ENCODE results near the gene TNFRSF1A. TPM values are rescaled to one million over a fixed set of nuclear protein-coding genes. Genes with fewer than 3 reads are reported as not detected.
A peak's percentile ranks its signal among the peaks of the same experiment; 100 is the strongest.

TNFRSF1A gene
- total RNA-seq, 2 donors from 2014 or later: 62.9 to 176 TPM

DNA sequence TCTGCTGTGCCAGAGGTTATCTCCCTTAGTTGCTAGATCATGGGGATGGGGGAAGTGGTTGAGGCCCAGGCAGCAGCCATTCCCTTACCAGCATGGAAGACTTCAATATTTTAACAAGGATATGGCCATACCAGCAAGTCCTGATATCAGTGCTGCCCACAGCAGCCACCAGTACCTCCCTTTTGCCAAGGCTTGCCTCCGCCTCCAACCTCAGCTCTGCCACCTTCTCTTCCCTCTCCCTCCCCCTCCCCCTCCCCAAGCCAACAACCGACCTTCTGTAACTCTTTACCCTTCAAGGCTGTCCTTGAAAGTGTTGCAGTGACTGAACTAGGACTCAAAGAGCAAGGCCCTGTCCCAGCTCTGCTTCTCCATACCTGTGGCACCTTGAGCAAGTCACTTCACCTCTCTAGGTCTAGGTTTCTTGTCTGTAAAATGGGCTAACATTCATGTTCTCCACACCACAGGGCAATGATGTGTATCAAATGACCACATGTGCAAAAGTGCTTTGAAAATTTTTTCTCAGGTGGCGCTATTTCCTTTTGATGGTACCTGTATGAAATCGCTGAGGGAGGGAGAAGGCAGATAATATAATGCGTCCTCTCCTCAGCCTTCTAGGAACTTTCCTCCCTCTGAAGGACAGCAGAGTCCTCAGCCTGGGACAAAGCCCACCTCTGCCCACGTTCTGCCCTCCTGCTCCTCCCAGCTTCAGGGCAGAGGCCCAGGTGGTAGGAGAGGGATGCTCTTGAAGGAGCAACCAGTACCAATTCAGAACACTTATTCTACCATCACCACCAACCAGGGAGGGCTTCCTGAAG is 16.7 kb downstream of the TNFRSF1A start:
- H3K27ac ChIP-seq: peak overlapping the region in 1 of 2 donors; percentile 5
- no peaks in the 10 kb centered on the region for H3K27me3 ChIP-seq
- H3K9me3 ChIP-seq: no peaks in the 10 kb centered on the region
- peaks cover 0 to 65% of the 10 kb centered on the region in 2 donors for H3K4me1 ChIP-seq
- no peak for TF ChIP-seq CTCF (IDR thresholded peaks at IDR 0.05)
- no peak for DNase-seq (ENCODE audit: low spot score)
- H3K4me3 ChIP-seq: no peak overlapping the region
- H3K36me3 ChIP-seq: peaks cover 23% of the 10 kb centered on the region

GRCh38 chr12:6323995-6324711 is 17.7 kb downstream of the TNFRSF1A start:
- peak overlapping the region in 1 of 2 donors; percentile 23 for H3K4me3 ChIP-seq
- TF ChIP-seq CTCF (IDR thresholded peaks at IDR 0.05): no peak
- no peaks in the 10 kb centered on the region for H3K9me3 ChIP-seq

DNA sequence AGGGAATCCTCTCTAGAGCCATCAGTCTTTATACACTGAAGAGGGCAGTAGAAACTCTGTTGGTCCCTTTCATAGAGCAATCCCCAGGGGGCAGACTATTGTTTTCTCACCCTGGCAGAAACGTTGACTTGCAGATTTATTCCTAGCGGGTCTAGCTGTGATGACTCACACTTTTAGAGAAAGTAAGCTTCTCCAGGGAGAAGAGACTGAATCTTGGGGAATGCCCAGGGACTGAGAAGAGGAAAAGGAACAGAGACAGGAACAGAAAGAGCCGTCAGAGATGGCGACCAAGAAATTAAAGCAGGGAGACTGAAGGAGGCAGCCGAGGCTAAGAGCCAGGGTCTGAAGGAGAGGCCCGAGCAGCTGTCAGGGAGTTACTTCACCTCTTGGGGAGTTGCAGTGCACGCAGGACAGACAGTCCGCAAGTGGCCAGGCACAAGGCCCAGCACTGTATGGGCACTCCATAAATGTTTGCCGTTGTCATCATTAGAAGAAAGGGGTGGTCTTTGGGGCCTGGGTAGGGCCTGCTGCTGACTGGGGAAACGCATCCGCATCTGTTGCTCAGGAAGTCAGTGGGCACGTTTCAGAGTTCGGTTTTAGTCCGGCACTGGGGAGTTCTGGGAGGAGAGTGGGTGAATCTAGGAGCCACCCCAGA is 18.4 kb downstream of the TNFRSF1A start:
- DNase-seq (ENCODE audit: low spot score): peak; percentile 73
- Histone ChIP-seq H3K36me3 (peaks cover 6% of the 10 kb centered on the region), H3K9me3 (no peaks in the 10 kb centered on the region), H3K4me1 (peaks cover 0 to 65% of the 10 kb centered on the region in 2 donors), H3K4me3 (peak overlapping the region in 1 of 2 donors; percentile 23), H3K27ac (peak overlapping the region; percentile 78 to 79), H3K27me3 (no peaks in the 10 kb centered on the region)
- peak in 1 of 2 donors; percentile 48 for TF ChIP-seq CTCF (IDR thresholded peaks at IDR 0.05)

More at GRCh38 chr12:6323995-6324711, 17.7 kb downstream of the TNFRSF1A start:
- no peaks in the 10 kb centered on the region for H3K27me3 ChIP-seq
- H3K36me3 ChIP-seq: peaks cover 13% of the 10 kb centered on the region
- peaks cover 0 to 65% of the 10 kb centered on the region in 2 donors for H3K4me1 ChIP-seq
- no peak for DNase-seq (ENCODE audit: low spot score)
- peak overlapping the region; percentile 78 to 79 for H3K27ac ChIP-seq

- Histone ChIP-seq H3K4me1 (peaks cover 0 to 63% of the 10 kb centered on the region in 2 donors), H3K9me3 (no peaks in the 10 kb centered on the region), H3K36me3 (peaks cover under 1% of the 10 kb centered on the region), H3K27me3 (no peaks in the 10 kb centered on the region), H3K27ac (peak overlapping the region; percentile 31 to 78), H3K4me3 (no peak overlapping the region)
- DNase-seq (ENCODE audit: low spot score): no peak
- no peak for TF ChIP-seq CTCF (IDR thresholded peaks at IDR 0.05)
Observed at GRCh38 chr12:6322969-6323339, 18.9 kb downstream of the TNFRSF1A start.

DNA sequence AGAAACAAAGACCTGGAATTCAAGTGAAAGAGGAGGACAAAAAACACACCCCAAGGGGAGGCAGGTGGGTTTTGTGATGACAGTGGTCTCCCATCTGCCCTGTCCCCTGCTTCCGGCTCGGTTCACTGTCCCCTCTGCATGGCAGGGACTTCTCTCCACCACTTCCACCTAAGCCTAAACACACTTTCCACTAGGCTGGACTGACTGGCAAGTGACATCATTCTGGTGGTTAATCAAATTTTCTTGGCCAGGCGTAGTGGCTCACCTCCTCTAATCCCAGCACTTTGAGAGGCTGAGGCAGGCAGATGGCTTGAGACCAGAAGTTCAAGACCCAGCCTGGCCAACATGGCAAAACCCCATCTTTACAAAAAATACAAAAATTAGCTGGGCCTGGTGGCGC is 19.5 kb downstream of the TNFRSF1A start:
- H3K4me1 ChIP-seq: peaks cover 0 to 61% of the 10 kb centered on the region in 2 donors

More for the DNA sequence above, 19.5 kb downstream of the TNFRSF1A start:
- no peak overlapping the region for H3K4me3 ChIP-seq
- DNase-seq (ENCODE audit: low spot score): no peak
- H3K9me3 ChIP-seq: no peaks in the 10 kb centered on the region
- peak overlapping the region in 1 of 2 donors; percentile 31 for H3K27ac ChIP-seq
- H3K27me3 ChIP-seq: no peaks in the 10 kb centered on the region
- no peaks in the 10 kb centered on the region for H3K36me3 ChIP-seq
- no peak for TF ChIP-seq CTCF (IDR thresholded peaks at IDR 0.05)
